ENCODE data around the gene GRAMD1C.
"Not testable (repeated sequence)": the region's sequence is repeated elsewhere in the genome, so short reads cannot be mapped to it uniquely, and the experiment has no call there.

GRAMD1C gene

GRCh38 chr3:113850391-113850790 lies 11.8 kb downstream of the GRAMD1C start:
- WGBS (ENCODE audit: insufficient coverage, insufficient read length): no CpG with 5 or more reads among the region's 9 CpGs
- H3K9me3 ChIP-seq (ENCODE audit: control insufficient read depth, insufficient read depth, low read length); H3K27ac ChIP-seq (ENCODE audit: low read length); DNase-seq (ENCODE audit: low read depth, low spot score); H3K27me3 ChIP-seq (ENCODE audit: control insufficient read depth, insufficient read depth, low read length); H3K4me1 ChIP-seq (ENCODE audit: control insufficient read depth, insufficient read depth, low read length); H3K4me3 ChIP-seq (ENCODE audit: low read length); H3K36me3 ChIP-seq (ENCODE audit: control insufficient read depth, insufficient read depth, low read length): not testable (repeated sequence)

- DNase-seq (ENCODE audit: low read depth, low spot score): no peak
- H3K27me3 ChIP-seq (ENCODE audit: control insufficient read depth, insufficient read depth, low read length): no peaks in the 10 kb centered on the region
- H3K9me3 ChIP-seq (ENCODE audit: control insufficient read depth, insufficient read depth, low read length): no peaks in the 10 kb centered on the region; the same call in 1 of the 2 replicates
- H3K27ac ChIP-seq (ENCODE audit: low read length): no peak overlapping the region
- no peaks in the 10 kb centered on the region for H3K36me3 ChIP-seq (ENCODE audit: control insufficient read depth, insufficient read depth, low read length)
- no peaks in the 10 kb centered on the region for H3K4me1 ChIP-seq (ENCODE audit: control insufficient read depth, insufficient read depth, low read length)
- H3K4me3 ChIP-seq (ENCODE audit: low read length): no peak overlapping the region
- WGBS (ENCODE audit: insufficient coverage, insufficient read length): no CpG with 5 or more reads among the region's 3 CpGs
Observed at GRCh38 chr3:113852506-113852905, 13.9 kb downstream of the GRAMD1C start.

- no peak for DNase-seq (ENCODE audit: low read depth, low spot score)
Observed at GRCh38 chr3:113867506-113867905, 28.9 kb downstream of the GRAMD1C start.

GRCh38 chr3:113873293-113873692 lies 34.7 kb downstream of the GRAMD1C start:
- Histone ChIP-seq H3K4me3 (ENCODE audit: low read length) (no peak overlapping the region), H3K27me3 (ENCODE audit: control insufficient read depth, insufficient read depth, low read length) (no peaks in the 10 kb centered on the region), H3K9me3 (ENCODE audit: control insufficient read depth, insufficient read depth, low read length) (no peaks in the 10 kb centered on the region), H3K36me3 (ENCODE audit: control insufficient read depth, insufficient read depth, low read length) (no peaks in the 10 kb centered on the region), H3K4me1 (ENCODE audit: control insufficient read depth, insufficient read depth, low read length) (no peaks in the 10 kb centered on the region), H3K27ac (ENCODE audit: low read length) (no peak overlapping the region)
- WGBS (ENCODE audit: insufficient coverage, insufficient read length): no CpG with 5 or more reads among the region's 6 CpGs
- DNase-seq (ENCODE audit: low read depth, low spot score): no peak

More at GRCh38 chr3:113867506-113867905, 28.9 kb downstream of the GRAMD1C start:
- Histone ChIP-seq H3K36me3 (ENCODE audit: control insufficient read depth, insufficient read depth, low read length) (no peaks in the 10 kb centered on the region), H3K27me3 (ENCODE audit: control insufficient read depth, insufficient read depth, low read length) (no peaks in the 10 kb centered on the region), H3K4me1 (ENCODE audit: control insufficient read depth, insufficient read depth, low read length) (no peaks in the 10 kb centered on the region), H3K9me3 (ENCODE audit: control insufficient read depth, insufficient read depth, low read length) (no peaks in the 10 kb centered on the region), H3K4me3 (ENCODE audit: low read length) (no peak overlapping the region), H3K27ac (ENCODE audit: low read length) (no peak overlapping the region)
- no CpG with 5 or more reads among the region's 4 CpGs for WGBS (ENCODE audit: insufficient coverage, insufficient read length)

GRCh38 chr3:113873814-113874526 lies 35.4 kb downstream of the GRAMD1C start:
- no peaks in the 10 kb centered on the region for H3K27me3 ChIP-seq (ENCODE audit: control insufficient read depth, insufficient read depth, low read length)
- no peaks in the 10 kb centered on the region for H3K36me3 ChIP-seq (ENCODE audit: control insufficient read depth, insufficient read depth, low read length)
- H3K9me3 ChIP-seq (ENCODE audit: control insufficient read depth, insufficient read depth, low read length): no peaks in the 10 kb centered on the region
- no peak overlapping the region for H3K27ac ChIP-seq (ENCODE audit: low read length)
- no peak overlapping the region for H3K4me3 ChIP-seq (ENCODE audit: low read length)
- WGBS (ENCODE audit: insufficient coverage, insufficient read length): no CpG with 5 or more reads among the region's 4 CpGs
- no peaks in the 10 kb centered on the region for H3K4me1 ChIP-seq (ENCODE audit: control insufficient read depth, insufficient read depth, low read length)
- no peak for DNase-seq (ENCODE audit: low read depth, low spot score)

- H3K4me1 ChIP-seq (ENCODE audit: control insufficient read depth, insufficient read depth, low read length): no peaks in the 10 kb centered on the region
- H3K27me3 ChIP-seq (ENCODE audit: control insufficient read depth, insufficient read depth, low read length): no peaks in the 10 kb centered on the region
- WGBS (ENCODE audit: insufficient coverage, insufficient read length): no CpG with 5 or more reads among the region's 3 CpGs
- no peak overlapping the region for H3K4me3 ChIP-seq (ENCODE audit: low read length)
- no peaks in the 10 kb centered on the region for H3K36me3 ChIP-seq (ENCODE audit: control insufficient read depth, insufficient read depth, low read length)
- H3K27ac ChIP-seq (ENCODE audit: low read length): no peak overlapping the region
- DNase-seq (ENCODE audit: low read depth, low spot score): no peak
- no peaks in the 10 kb centered on the region for H3K9me3 ChIP-seq (ENCODE audit: control insufficient read depth, insufficient read depth, low read length)
Observed at GRCh38 chr3:113878403-113878802, 39.8 kb downstream of the GRAMD1C start.

- Histone ChIP-seq H3K4me3 (ENCODE audit: low read length) (no peak overlapping the region), H3K9me3 (ENCODE audit: control insufficient read depth, insufficient read depth, low read length) (no peaks in the 10 kb centered on the region), H3K27ac (ENCODE audit: low read length) (no peak overlapping the region), H3K36me3 (ENCODE audit: control insufficient read depth, insufficient read depth, low read length) (no peaks in the 10 kb centered on the region), H3K27me3 (ENCODE audit: control insufficient read depth, insufficient read depth, low read length) (no peaks in the 10 kb centered on the region), H3K4me1 (ENCODE audit: control insufficient read depth, insufficient read depth, low read length) (no peaks in the 10 kb centered on the region)
- no CpG with 5 or more reads among the region's 30 CpGs for WGBS (ENCODE audit: insufficient coverage, insufficient read length)
- DNase-seq (ENCODE audit: low read depth, low spot score): no peak
Observed at GRCh38 chr3:113885050-113885449, 46.5 kb downstream of the GRAMD1C start.

- no CpG with 5 or more reads among the region's 8 CpGs for WGBS (ENCODE audit: insufficient coverage, insufficient read length)
- DNase-seq (ENCODE audit: low read depth, low spot score): no peak
- Histone ChIP-seq H3K4me1 (ENCODE audit: control insufficient read depth, insufficient read depth, low read length) (no peaks in the 10 kb centered on the region), H3K4me3 (ENCODE audit: low read length) (no peak overlapping the region), H3K9me3 (ENCODE audit: control insufficient read depth, insufficient read depth, low read length) (no peaks in the 10 kb centered on the region), H3K27ac (ENCODE audit: low read length) (no peak overlapping the region), H3K27me3 (ENCODE audit: control insufficient read depth, insufficient read depth, low read length) (no peaks in the 10 kb centered on the region), H3K36me3 (ENCODE audit: control insufficient read depth, insufficient read depth, low read length) (no peaks in the 10 kb centered on the region)
Observed at GRCh38 chr3:113890256-113890900, 51.8 kb downstream of the GRAMD1C start.

GRCh38 chr3:113894927-113895326 lies 56.3 kb downstream of the GRAMD1C start:
- Histone ChIP-seq H3K9me3 (ENCODE audit: control insufficient read depth, insufficient read depth, low read length) (no peaks in the 10 kb centered on the region), H3K4me1 (ENCODE audit: control insufficient read depth, insufficient read depth, low read length) (peaks cover 2% of the 10 kb centered on the region; the same call in 1 of the 2 replicates), H3K27me3 (ENCODE audit: control insufficient read depth, insufficient read depth, low read length) (no peaks in the 10 kb centered on the region), H3K4me3 (ENCODE audit: low read length) (no peak overlapping the region), H3K27ac (ENCODE audit: low read length) (no peak overlapping the region), H3K36me3 (ENCODE audit: control insufficient read depth, insufficient read depth, low read length) (no peaks in the 10 kb centered on the region)
- no peak for DNase-seq (ENCODE audit: low read depth, low spot score)
- WGBS (ENCODE audit: insufficient coverage, insufficient read length): 100% methylated on average over 2 of the region's 4 CpGs

- Histone ChIP-seq H3K4me1 (ENCODE audit: control insufficient read depth, insufficient read depth, low read length) (peaks cover 2% of the 10 kb centered on the region; the same call in 1 of the 2 replicates), H3K4me3 (ENCODE audit: low read length) (no peak overlapping the region), H3K36me3 (ENCODE audit: control insufficient read depth, insufficient read depth, low read length) (no peaks in the 10 kb centered on the region), H3K27me3 (ENCODE audit: control insufficient read depth, insufficient read depth, low read length) (no peaks in the 10 kb centered on the region), H3K27ac (ENCODE audit: low read length) (no peak overlapping the region), H3K9me3 (ENCODE audit: control insufficient read depth, insufficient read depth, low read length) (no peaks in the 10 kb centered on the region)
- DNase-seq (ENCODE audit: low read depth, low spot score): no peak
- WGBS (ENCODE audit: insufficient coverage, insufficient read length): no CpG with 5 or more reads among the region's 3 CpGs
Observed at GRCh38 chr3:113895964-113896363, 57.4 kb downstream of the GRAMD1C start.

Measured in iPS DF 6.9 (cell line).